ENCODE results near the gene TBC1D19. TPM values are rescaled to one million over a fixed set of nuclear protein-coding genes. Genes with fewer than 3 reads are reported as not detected.

Gene TBC1D19
- total and polyA plus RNA-seq, 2 of the 4 experiments (the other 2 are of a cell fraction) = 9.9 to 17.6 TPM

- H2BK120ac ChIP-seq (ENCODE audit: low read depth, low read length) = no peak overlapping the region
- H3K27ac ChIP-seq (ENCODE audit: insufficient read depth, low read length) = no peak overlapping the region
- no peak overlapping the region for H4K5ac ChIP-seq (ENCODE audit: low read depth, low read length)
- H3K9me3 ChIP-seq (ENCODE audit: control insufficient read depth, insufficient read depth, low read length) = no peaks in the 10 kb centered on the region
- no peaks in the 10 kb centered on the region for H3K27me3 ChIP-seq (ENCODE audit: control insufficient read depth, insufficient read depth, low read length)
- CTCF ChIA-PET = interaction anchor here (1.0 kb wide), 1 partner anchor 10 kb away, joined by 3 read pairs; no protein-coding TSS in a partner anchor
- no peak overlapping the region for H3K9ac ChIP-seq (ENCODE audit: low read depth, low read length)
- no peak for TF ChIP-seq NFE2L2 (IDR thresholded peaks at IDR 0.05; ENCODE audit: low read depth, low read length)
- TF ChIP-seq MAZ (IDR thresholded peaks at IDR 0.05; ENCODE audit: borderline replicate concordance, low read depth, low read length) = no peak
- TF ChIP-seq USF2 (IDR thresholded peaks at IDR 0.05; ENCODE audit: low read depth, low read length) = no peak
- TF ChIP-seq POLR2A (IDR thresholded peaks at IDR 0.05; ENCODE audit: low read depth, low read length) = no peak
- TF ChIP-seq SMC3 (IDR thresholded peaks at IDR 0.05; ENCODE audit: low read depth, low read length) = no peak
- no peak for TF ChIP-seq RFX5 (IDR thresholded peaks at IDR 0.05; ENCODE audit: low read depth, low read length)
- TF ChIP-seq MAFK (IDR thresholded peaks at IDR 0.05; ENCODE audit: low read depth, low read length) = no peak
- no peak for TF ChIP-seq FOS (IDR thresholded peaks at IDR 0.05; ENCODE audit: low read depth, low read length)
- TF ChIP-seq MXI1 (IDR thresholded peaks at IDR 0.05; ENCODE audit: borderline replicate concordance, low read depth, low read length) = no peak
- no peak for TF ChIP-seq RAD21 (IDR thresholded peaks at IDR 0.05; ENCODE audit: low read length)
- no peak for TF ChIP-seq CHD1 (IDR thresholded peaks at IDR 0.05; ENCODE audit: low read depth, low read length)
- TF ChIP-seq CEBPB (IDR thresholded peaks at IDR 0.05; ENCODE audit: low read depth, low read length) = no peak
- intact Hi-C loops (cut with micrococcal nuclease) = no loop called here
- no peaks in the 10 kb centered on the region for H4K20me1 ChIP-seq (ENCODE audit: insufficient read depth, low read length)
- no peak overlapping the region for H3K4ac ChIP-seq (ENCODE audit: low read depth, low read length)
- no peak overlapping the region for H2AK5ac ChIP-seq (ENCODE audit: low read depth, low read length)
- no peak overlapping the region for H4K91ac ChIP-seq (ENCODE audit: insufficient read depth, low read depth, low read length)
- H3K56ac ChIP-seq (ENCODE audit: extremely low read depth, insufficient read depth, low read length) = no peak overlapping the region
- H2AFZ ChIP-seq (replicated peaks; ENCODE audit: low read length, poor library complexity) = no peak overlapping the region
- no peak overlapping the region for H2BK15ac ChIP-seq (ENCODE audit: low read depth, low read length)
- no peak overlapping the region for H3K4me3 ChIP-seq (ENCODE audit: insufficient read depth, low read depth, low read length)
- DNase-seq = peak; percentile 48
- POLR2A ChIA-PET (ENCODE audit: unreplicated experiment) = interaction anchor here (0.5 kb wide), 1 partner anchor 28 kb away, joined by 10 read pairs; no protein-coding TSS in a partner anchor
- no CpG with 5 or more reads among the region's 1 CpG for WGBS, 2 experiments (ENCODE audit: extremely low coverage in 2 of 2, insufficient read length in 1 of 2)
- H3K4me2 ChIP-seq (ENCODE audit: low read depth, low read length) = no peak overlapping the region
- H3K36me3 ChIP-seq (ENCODE audit: control insufficient read depth, insufficient read depth, low read length) = no peaks in the 10 kb centered on the region
- no TSS peak for BruUV-seq (replicated peaks)
- no peaks in the 10 kb centered on the region; the same call in 1 of the 2 replicates for H3K9me1 ChIP-seq (ENCODE audit: insufficient read depth, low read length)
- dilution Hi-C loops (cut with HindIII; ENCODE audit: low sequenced_read_pairs, unreplicated experiment) = no loop called here
- in situ Hi-C loops (cut with MboI; ENCODE audit: low sequenced_read_pairs) = no loop called here
- no peaks in the 10 kb centered on the region for H3K79me1 ChIP-seq (ENCODE audit: low read depth in 1 of 2, low read length in 2 of 2)
- H3K14ac ChIP-seq (replicated peaks; ENCODE audit: low read depth, low read length) = peak overlapping the region; percentile 76; the same call in 1 of the 2 replicates
- no peak overlapping the region for H2BK5ac ChIP-seq (ENCODE audit: low read depth, low read length, poor library complexity, severe bottlenecking)
- peak overlapping the region; percentile 52; the same call in 1 of the 2 replicates for H3K23ac ChIP-seq (ENCODE audit: low read depth, low read length)
- no peak overlapping the region for H2BK20ac ChIP-seq (ENCODE audit: low read depth, low read length)
- no peak overlapping the region for H2AK9ac ChIP-seq (replicated peaks; ENCODE audit: low read depth, low read length, poor library complexity)
- peak; percentile 28 for ATAC-seq (ENCODE audit: low read depth)
- H3K18ac ChIP-seq (ENCODE audit: low read depth, low read length) = no peak overlapping the region; the same call in 1 of the 2 replicates
- peaks cover 4% of the 10 kb centered on the region for H3K4me1 ChIP-seq (ENCODE audit: control insufficient read depth, insufficient read depth, low read length)
- H4K8ac ChIP-seq (ENCODE audit: low read depth in 2 of 2, low read length in 2 of 2) = peak overlapping the region in 1 of 2 experiments; percentile 45; a peak in 1 of 4 replicates
Observed at GRCh38 chr4:26780539-26780938, 196.7 kb downstream of the TBC1D19 start.

Data from IMR-90 (cell line).